Measurements from ENCODE around the gene UBE2E2. TPM values are rescaled to one million over a fixed set of nuclear protein-coding genes. Genes with fewer than 3 reads are reported as not detected.
A peak's percentile ranks its signal among the peaks of the same experiment; 100 is the strongest.

Gene UBE2E2
- total RNA-seq, 1 experiment from 2014 or later: 14.7 TPM

DNA sequence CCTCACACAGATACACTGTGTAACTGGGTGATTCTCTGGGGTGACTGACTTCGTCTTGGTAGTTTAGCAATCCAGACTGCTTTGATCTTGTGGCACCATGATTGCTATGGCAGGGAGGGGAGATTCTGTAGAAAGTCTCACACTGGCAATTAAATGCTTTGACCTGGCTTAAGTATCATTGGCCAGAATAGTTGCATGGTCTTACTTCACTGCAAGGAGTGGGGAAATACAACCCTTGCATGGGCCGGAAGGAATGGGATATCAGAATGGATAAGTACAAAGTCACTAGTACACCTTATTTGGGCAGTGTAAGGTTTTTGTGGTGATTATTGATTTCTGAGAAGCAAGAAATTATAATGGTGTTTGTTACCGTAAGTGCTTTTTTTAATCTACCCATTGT, 153.8 kb downstream of the UBE2E2 start:
- no peak overlapping the region for H3K4me3 ChIP-seq (ENCODE audit: low read length)
- H3K4me1 ChIP-seq (ENCODE audit: low read length): no peaks in the 10 kb centered on the region
- no peaks in the 10 kb centered on the region for H3K27me3 ChIP-seq (ENCODE audit: low read length)
- no peaks in the 10 kb centered on the region for H4K20me1 ChIP-seq (ENCODE audit: insufficient read depth, low read depth, low read length)
- no peak overlapping the region for H3K27ac ChIP-seq (ENCODE audit: low read length)
- H3K9ac ChIP-seq (ENCODE audit: low read length): no peak overlapping the region
- DNase-seq: no peak
- no peak overlapping the region for H3K4me2 ChIP-seq (ENCODE audit: low read depth, low read length, poor library complexity, severe bottlenecking)
- no peaks in the 10 kb centered on the region for H3K79me2 ChIP-seq (ENCODE audit: low read length)
- no peaks in the 10 kb centered on the region for H3K36me3 ChIP-seq (ENCODE audit: insufficient read depth, low read length)
- H2AFZ ChIP-seq (ENCODE audit: low read length): no peak overlapping the region
- H3K9me2 ChIP-seq (replicated peaks; ENCODE audit: insufficient read depth, low read length): 0 out of 2 replicates have a peak, but pooled peaks cover under 1% of the 10 kb centered on the region
- H3K9me3 ChIP-seq (ENCODE audit: low read length): no peaks in the 10 kb centered on the region

DNA sequence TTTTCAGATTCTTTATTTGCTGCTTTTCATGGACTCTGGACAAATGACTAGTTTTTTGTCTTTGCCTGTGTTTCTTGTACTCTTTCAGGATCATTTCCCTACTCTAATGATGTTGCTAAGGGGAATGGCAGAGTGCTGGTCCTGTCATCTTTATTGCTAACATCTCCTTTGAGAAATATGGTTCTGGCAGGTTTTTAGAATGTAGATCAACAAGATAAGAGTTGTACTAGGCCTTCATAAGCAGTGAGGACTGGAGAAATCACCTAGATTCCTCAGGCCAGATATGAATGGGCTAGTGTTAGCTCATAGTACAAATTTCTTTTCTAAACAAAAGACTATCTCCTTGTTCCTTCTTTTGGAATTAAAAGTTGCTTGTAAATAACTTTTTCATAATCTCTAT, 156.0 kb downstream of the UBE2E2 start:
- H3K9ac ChIP-seq (ENCODE audit: low read length): no peak overlapping the region
- 0 out of 2 replicates have a peak, but pooled peaks cover 4% of the 10 kb centered on the region for H3K9me2 ChIP-seq (replicated peaks; ENCODE audit: insufficient read depth, low read length)
- H3K27me3 ChIP-seq (ENCODE audit: low read length): no peaks in the 10 kb centered on the region
- no peaks in the 10 kb centered on the region for H4K20me1 ChIP-seq (ENCODE audit: insufficient read depth, low read depth, low read length)
- no peaks in the 10 kb centered on the region for H3K4me1 ChIP-seq (ENCODE audit: low read length)
- no peak overlapping the region for H3K4me2 ChIP-seq (ENCODE audit: low read depth, low read length, poor library complexity, severe bottlenecking)
- no peaks in the 10 kb centered on the region for H3K79me2 ChIP-seq (ENCODE audit: low read length)
- H3K27ac ChIP-seq (ENCODE audit: low read length): no peak overlapping the region
- no peaks in the 10 kb centered on the region for H3K36me3 ChIP-seq (ENCODE audit: insufficient read depth, low read length)
- no peak for DNase-seq
- no peak overlapping the region for H3K4me3 ChIP-seq (ENCODE audit: low read length)
- H2AFZ ChIP-seq (ENCODE audit: low read length): no peak overlapping the region
- H3K9me3 ChIP-seq (ENCODE audit: low read length): no peaks in the 10 kb centered on the region

DNA sequence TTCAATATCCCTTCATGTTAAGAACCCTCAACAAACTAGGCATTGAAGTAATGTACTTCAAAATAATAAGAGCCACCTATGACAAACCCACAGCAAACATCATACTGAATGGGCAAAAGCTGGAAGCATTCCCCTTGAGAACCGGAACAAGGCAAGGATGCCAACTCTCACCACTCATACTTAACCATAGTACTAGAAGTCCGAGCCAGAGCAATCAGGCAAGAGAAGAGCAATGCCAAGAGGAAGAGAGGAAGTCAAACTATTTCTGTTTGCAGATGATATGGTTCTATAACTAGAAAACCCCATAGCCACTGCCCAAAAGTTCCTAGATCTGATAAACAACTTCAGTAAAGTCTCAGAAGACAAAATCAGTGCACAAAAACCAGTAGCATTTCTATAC, 161.9 kb downstream of the UBE2E2 start:
- Histone ChIP-seq H3K4me3 (ENCODE audit: low read length) (no peak overlapping the region), H3K79me2 (ENCODE audit: low read length) (no peaks in the 10 kb centered on the region), H2AFZ (ENCODE audit: low read length) (no peak overlapping the region), H3K4me2 (ENCODE audit: low read depth, low read length, poor library complexity, severe bottlenecking) (no peak overlapping the region), H3K9ac (ENCODE audit: low read length) (no peak overlapping the region), H3K9me2 (replicated peaks; ENCODE audit: insufficient read depth, low read length) (0 out of 2 replicates have a peak, but pooled peaks cover 4% of the 10 kb centered on the region), H4K20me1 (ENCODE audit: insufficient read depth, low read depth, low read length) (no peaks in the 10 kb centered on the region), H3K4me1 (ENCODE audit: low read length) (peaks cover 3% of the 10 kb centered on the region; the same call in 1 of the 2 replicates), H3K36me3 (ENCODE audit: insufficient read depth, low read length) (no peaks in the 10 kb centered on the region), H3K9me3 (ENCODE audit: low read length) (no peaks in the 10 kb centered on the region), H3K27ac (ENCODE audit: low read length) (no peak overlapping the region), H3K27me3 (ENCODE audit: low read length) (no peaks in the 10 kb centered on the region)
- no peak for DNase-seq

DNA sequence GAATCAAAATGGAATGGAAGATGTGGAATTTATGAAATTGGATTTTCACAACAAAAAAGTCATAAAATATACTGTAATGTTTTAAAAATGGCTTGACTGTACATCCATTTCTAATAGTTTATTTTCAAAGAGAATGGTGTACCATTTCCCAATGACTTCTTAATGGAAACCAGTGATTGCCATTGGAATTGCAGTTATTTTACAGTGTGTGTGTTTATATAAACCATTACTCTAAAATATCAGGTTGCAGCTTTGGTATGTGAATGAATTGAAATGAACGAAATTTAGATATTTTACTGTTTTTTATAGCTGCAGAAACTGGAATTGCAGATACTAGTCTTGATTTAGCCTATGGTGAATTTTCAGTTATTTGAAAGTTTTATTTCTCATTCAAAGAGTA, 165.6 kb downstream of the UBE2E2 start:
- Histone ChIP-seq H3K9ac (ENCODE audit: low read length) (no peak overlapping the region), H3K4me3 (ENCODE audit: low read length) (no peak overlapping the region), H3K79me2 (ENCODE audit: low read length) (no peaks in the 10 kb centered on the region), H3K9me2 (replicated peaks; ENCODE audit: insufficient read depth, low read length) (no peaks in the 10 kb centered on the region), H4K20me1 (ENCODE audit: insufficient read depth, low read depth, low read length) (no peaks in the 10 kb centered on the region), H2AFZ (ENCODE audit: low read length) (no peak overlapping the region), H3K9me3 (ENCODE audit: low read length) (no peaks in the 10 kb centered on the region), H3K4me2 (ENCODE audit: low read depth, low read length, poor library complexity, severe bottlenecking) (no peak overlapping the region), H3K27me3 (ENCODE audit: low read length) (no peaks in the 10 kb centered on the region), H3K36me3 (ENCODE audit: insufficient read depth, low read length) (no peaks in the 10 kb centered on the region), H3K27ac (ENCODE audit: low read length) (no peak overlapping the region), H3K4me1 (ENCODE audit: low read length) (peaks cover 12% of the 10 kb centered on the region)
- DNase-seq: no peak

DNA sequence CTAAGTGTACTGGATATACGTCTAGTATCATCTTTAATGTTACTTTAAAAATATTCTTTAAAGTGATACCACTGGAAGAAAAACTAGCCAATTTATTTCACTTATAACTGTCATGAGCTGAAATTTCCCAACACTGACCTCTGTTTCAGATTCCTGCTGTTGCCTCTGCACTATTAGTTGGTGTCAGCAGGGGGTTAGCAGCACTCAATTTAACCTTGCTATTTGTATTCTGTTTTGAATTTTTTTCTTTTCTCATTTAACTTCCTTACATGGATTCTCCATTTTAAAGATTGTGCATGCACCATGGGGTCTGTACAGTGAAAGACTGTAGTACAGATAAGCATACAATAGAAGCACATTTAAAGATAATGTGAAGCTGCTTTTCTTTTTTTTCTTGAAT, 169.2 kb downstream of the UBE2E2 start:
- no peaks in the 10 kb centered on the region for H3K27me3 ChIP-seq (ENCODE audit: low read length)
- H3K4me2 ChIP-seq (ENCODE audit: low read depth, low read length, poor library complexity, severe bottlenecking): no peak overlapping the region
- DNase-seq: peak; percentile 47
- no peaks in the 10 kb centered on the region for H3K79me2 ChIP-seq (ENCODE audit: low read length)
- no peak overlapping the region for H3K27ac ChIP-seq (ENCODE audit: low read length)
- no peak overlapping the region for H3K9ac ChIP-seq (ENCODE audit: low read length)
- peaks cover 16% of the 10 kb centered on the region for H3K4me1 ChIP-seq (ENCODE audit: low read length)
- H2AFZ ChIP-seq (ENCODE audit: low read length): no peak overlapping the region
- H3K9me3 ChIP-seq (ENCODE audit: low read length): no peaks in the 10 kb centered on the region
- no peak overlapping the region for H3K4me3 ChIP-seq (ENCODE audit: low read length)
- H3K9me2 ChIP-seq (replicated peaks; ENCODE audit: insufficient read depth, low read length): no peaks in the 10 kb centered on the region
- H4K20me1 ChIP-seq (ENCODE audit: insufficient read depth, low read depth, low read length): no peaks in the 10 kb centered on the region
- H3K36me3 ChIP-seq (ENCODE audit: insufficient read depth, low read length): no peaks in the 10 kb centered on the region

DNA sequence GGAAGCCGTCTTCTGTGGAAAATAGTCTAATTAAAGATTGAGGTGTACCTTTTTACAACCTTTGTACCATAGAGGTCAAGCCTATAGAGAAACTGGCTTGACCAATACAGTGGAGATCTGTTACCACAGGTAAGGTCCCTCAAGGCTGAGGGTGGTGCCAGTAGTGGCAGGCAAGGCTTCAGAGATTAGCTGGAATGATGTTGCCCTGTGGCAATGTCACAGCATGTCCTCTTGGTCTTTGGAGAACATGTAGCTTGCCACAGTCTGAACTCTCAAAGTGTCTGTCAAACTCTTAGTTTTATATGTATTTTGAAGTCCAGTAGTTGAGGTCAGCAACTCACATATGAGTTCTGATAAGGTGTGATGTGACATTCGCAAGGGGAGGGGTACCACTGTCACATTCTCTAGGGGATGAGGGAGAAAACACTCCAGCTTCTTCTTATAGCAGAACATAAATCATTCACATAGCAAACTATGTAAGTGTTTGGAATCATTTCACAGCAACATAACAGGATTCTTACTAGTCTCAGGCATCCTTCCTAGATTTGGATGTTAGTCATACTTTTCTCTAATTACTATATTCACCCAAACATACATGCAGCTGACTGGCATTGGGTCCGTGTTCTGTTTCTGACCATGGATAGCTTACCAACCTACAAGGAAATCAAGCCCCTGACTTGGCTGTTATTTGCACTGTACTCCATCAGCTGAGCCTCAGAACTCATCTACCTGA, 173.6 kb downstream of the UBE2E2 start:
- Histone ChIP-seq H3K9me2 (replicated peaks; ENCODE audit: insufficient read depth, low read length) (no peaks in the 10 kb centered on the region), H2AFZ (ENCODE audit: low read length) (no peak overlapping the region), H3K27ac (ENCODE audit: low read length) (0 out of 2 replicates have a peak overlapping the region, but pooled peaks have one; percentile 68), H3K4me2 (ENCODE audit: low read depth, low read length, poor library complexity, severe bottlenecking) (no peak overlapping the region), H3K9me3 (ENCODE audit: low read length) (no peaks in the 10 kb centered on the region), H3K4me1 (ENCODE audit: low read length) (peaks cover 33% of the 10 kb centered on the region), H3K79me2 (ENCODE audit: low read length) (no peaks in the 10 kb centered on the region), H3K27me3 (ENCODE audit: low read length) (no peaks in the 10 kb centered on the region), H4K20me1 (ENCODE audit: insufficient read depth, low read depth, low read length) (no peaks in the 10 kb centered on the region), H3K36me3 (ENCODE audit: insufficient read depth, low read length) (no peaks in the 10 kb centered on the region), H3K4me3 (ENCODE audit: low read length) (no peak overlapping the region), H3K9ac (ENCODE audit: low read length) (no peak overlapping the region)
- no peak for DNase-seq

DNA sequence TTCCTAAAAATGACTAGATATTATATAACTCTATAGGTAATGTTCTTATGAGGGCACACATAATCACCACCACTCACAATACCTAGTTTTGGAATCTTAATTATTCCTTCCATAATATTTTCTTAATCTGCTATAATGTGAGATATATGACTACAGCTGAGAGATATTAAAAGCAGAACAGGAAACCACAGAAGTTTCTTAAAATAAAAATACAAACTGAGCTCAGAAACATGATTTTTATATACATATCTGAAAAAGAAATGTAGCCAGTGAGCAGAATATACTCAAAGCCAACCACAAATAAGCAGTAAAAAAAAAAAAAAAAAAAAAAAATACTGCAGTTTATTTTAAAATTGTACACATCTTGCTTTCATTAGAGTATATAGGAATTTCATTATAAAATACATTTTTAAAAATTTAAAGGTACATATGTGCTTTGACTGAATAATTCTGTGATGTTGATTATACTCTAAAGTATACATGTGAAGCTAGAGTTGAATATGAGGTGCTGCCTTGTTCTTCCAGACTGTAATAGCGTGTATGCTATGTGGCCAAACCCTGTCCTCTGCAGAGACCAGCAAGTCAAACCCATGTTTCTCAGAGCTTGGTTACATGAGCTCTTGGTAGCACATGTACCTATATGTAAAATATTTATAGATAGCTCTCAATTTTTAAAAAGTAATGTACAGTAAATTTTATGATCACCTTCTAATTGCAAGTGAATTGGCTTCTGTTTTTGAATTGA, 175.0 kb downstream of the UBE2E2 start:
- Histone ChIP-seq H3K9ac (ENCODE audit: low read length) (no peak overlapping the region), H3K27me3 (ENCODE audit: low read length) (no peaks in the 10 kb centered on the region), H3K9me2 (replicated peaks; ENCODE audit: insufficient read depth, low read length) (no peaks in the 10 kb centered on the region), H4K20me1 (ENCODE audit: insufficient read depth, low read depth, low read length) (no peaks in the 10 kb centered on the region), H3K4me3 (ENCODE audit: low read length) (no peak overlapping the region; the same call in 1 of the 2 replicates), H3K27ac (ENCODE audit: low read length) (peak overlapping the region; percentile 68), H3K4me2 (ENCODE audit: low read depth, low read length, poor library complexity, severe bottlenecking) (peak overlapping the region; percentile 57), H3K79me2 (ENCODE audit: low read length) (no peaks in the 10 kb centered on the region), H3K9me3 (ENCODE audit: low read length) (no peaks in the 10 kb centered on the region), H3K36me3 (ENCODE audit: insufficient read depth, low read length) (no peaks in the 10 kb centered on the region), H3K4me1 (ENCODE audit: low read length) (peaks cover 24% of the 10 kb centered on the region), H2AFZ (ENCODE audit: low read length) (no peak overlapping the region)
- DNase-seq: peak; percentile 68

DNA sequence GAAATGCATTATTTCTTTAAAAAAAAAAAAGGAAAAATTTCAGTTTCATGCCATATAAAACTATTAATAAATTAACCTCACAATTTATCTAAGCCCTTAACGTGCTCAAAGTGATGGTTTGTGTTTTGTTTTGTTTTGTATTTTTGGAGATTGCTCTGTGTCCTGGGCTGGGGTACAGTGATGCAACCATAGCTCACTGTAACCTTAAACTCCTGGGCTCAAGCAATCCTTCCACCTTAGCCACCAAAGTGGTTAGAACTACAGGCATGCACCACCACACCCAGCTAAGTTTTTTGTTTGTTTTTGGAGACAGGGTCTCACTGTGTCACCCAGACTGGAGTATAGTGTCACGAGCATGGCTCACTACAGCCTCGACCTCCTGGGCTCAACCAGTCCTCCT, 180.7 kb downstream of the UBE2E2 start:
- Histone ChIP-seq H3K9ac (ENCODE audit: low read length) (no peak overlapping the region), H3K9me3 (ENCODE audit: low read length) (no peaks in the 10 kb centered on the region), H4K20me1 (ENCODE audit: insufficient read depth, low read depth, low read length) (no peaks in the 10 kb centered on the region; the same call in 1 of the 2 replicates), H3K9me2 (replicated peaks; ENCODE audit: insufficient read depth, low read length) (no peaks in the 10 kb centered on the region), H3K4me1 (ENCODE audit: low read length) (peaks cover 14% of the 10 kb centered on the region), H2AFZ (ENCODE audit: low read length) (no peak overlapping the region), H3K4me2 (ENCODE audit: low read depth, low read length, poor library complexity, severe bottlenecking) (no peak overlapping the region), H3K79me2 (ENCODE audit: low read length) (no peaks in the 10 kb centered on the region), H3K36me3 (ENCODE audit: insufficient read depth, low read length) (no peaks in the 10 kb centered on the region), H3K27me3 (ENCODE audit: low read length) (no peaks in the 10 kb centered on the region), H3K4me3 (ENCODE audit: low read length) (no peak overlapping the region), H3K27ac (ENCODE audit: low read length) (no peak overlapping the region)
- no peak for DNase-seq
